Cardiac fibroblast (primary cell): ENCODE data around the gene MRPL21.
A peak's percentile ranks its signal among the peaks of the same experiment; 100 is the strongest.

Experiments used
- DNase-seq, 2 donors: peaks; one replicate each; pipeline versions ENCODE4 v3.0.0 to v3.0.0-alpha.2; 2010; ENCODE audit warnings: low read depth in 2 of 2
- H3K4me3 ChIP-seq, 2 donors: replicated peaks in 1 of 2; 1 replicate in 1 of 2; 2 replicates in 1 of 2; pipeline ENCODE4 v1.5.1; 2011; ENCODE audit warnings: low read depth in 2 of 2, low read length in 2 of 2, mild to moderate bottlenecking in 2 of 2, moderate library complexity in 1 of 2
- TF ChIP-seq, protein P1 (sequence below): IDR thresholded peaks from one replicate; pipeline ENCODE4 v1.5.1; 2011; ENCODE audit warnings: low read depth, mild to moderate bottlenecking, low read length, inconsistent platforms

The MRPL21 gene

DNA sequence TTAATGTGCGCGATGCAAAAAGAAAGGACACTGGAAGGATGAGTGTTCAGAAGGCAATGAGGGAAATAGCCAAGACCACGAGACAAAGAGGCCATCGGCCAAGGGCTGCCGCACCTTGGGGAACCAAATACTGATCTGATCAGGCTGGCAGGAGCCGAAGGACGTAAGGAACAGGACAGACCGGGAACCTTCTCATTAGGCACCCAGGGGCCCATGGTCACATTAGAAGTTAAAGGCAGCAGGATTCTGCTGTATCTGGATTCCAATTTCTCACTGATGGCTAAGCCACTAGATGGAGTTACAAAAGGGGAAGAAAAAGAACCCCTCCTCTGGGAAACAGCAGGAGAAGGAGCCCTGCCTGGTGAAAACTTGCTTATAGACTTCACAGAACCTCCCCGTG, 33.2 kb downstream of the MRPL21 start:
- TF ChIP-seq, protein P1, sequence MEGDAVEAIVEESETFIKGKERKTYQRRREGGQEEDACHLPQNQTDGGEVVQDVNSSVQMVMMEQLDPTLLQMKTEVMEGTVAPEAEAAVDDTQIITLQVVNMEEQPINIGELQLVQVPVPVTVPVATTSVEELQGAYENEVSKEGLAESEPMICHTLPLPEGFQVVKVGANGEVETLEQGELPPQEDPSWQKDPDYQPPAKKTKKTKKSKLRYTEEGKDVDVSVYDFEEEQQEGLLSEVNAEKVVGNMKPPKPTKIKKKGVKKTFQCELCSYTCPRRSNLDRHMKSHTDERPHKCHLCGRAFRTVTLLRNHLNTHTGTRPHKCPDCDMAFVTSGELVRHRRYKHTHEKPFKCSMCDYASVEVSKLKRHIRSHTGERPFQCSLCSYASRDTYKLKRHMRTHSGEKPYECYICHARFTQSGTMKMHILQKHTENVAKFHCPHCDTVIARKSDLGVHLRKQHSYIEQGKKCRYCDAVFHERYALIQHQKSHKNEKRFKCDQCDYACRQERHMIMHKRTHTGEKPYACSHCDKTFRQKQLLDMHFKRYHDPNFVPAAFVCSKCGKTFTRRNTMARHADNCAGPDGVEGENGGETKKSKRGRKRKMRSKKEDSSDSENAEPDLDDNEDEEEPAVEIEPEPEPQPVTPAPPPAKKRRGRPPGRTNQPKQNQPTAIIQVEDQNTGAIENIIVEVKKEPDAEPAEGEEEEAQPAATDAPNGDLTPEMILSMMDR = peak; percentile 1
- peak; percentile 19 to 24 for DNase-seq
- peak overlapping the region; percentile 46 to 60 for H3K4me3 ChIP-seq

DNA sequence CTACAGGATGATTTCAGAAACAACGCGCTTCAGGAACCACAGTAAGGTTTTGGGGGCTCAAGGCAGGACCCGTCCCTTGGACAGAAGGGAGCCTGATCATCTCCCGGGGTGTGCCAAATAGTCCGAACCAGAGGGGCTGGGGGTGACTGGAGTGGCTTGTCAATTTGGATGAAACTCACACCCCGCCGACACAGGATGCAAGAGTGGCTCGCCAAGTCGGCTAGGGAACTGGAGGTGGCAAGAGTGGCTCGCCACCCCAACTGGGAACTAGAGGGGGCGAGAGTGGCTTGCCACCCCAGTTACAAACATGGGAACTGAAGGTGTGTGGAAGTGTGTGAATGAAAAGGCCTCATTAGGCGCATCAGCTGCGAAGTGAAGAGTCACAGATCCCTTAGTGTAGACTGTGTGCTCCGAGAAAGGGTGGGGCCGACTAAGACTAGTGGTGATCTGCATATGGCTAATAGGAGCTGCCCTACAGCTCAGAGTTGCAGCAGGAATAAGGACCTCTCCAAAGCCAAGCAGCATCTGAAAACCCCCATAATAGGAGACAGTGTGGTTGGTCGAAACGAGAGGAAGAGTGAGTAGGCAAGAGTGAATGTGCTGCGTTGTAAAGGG, 35.3 kb downstream of the MRPL21 start:
- DNase-seq = no peak
- no peak overlapping the region for H3K4me3 ChIP-seq
- TF ChIP-seq, protein P1 = no peak

DNA sequence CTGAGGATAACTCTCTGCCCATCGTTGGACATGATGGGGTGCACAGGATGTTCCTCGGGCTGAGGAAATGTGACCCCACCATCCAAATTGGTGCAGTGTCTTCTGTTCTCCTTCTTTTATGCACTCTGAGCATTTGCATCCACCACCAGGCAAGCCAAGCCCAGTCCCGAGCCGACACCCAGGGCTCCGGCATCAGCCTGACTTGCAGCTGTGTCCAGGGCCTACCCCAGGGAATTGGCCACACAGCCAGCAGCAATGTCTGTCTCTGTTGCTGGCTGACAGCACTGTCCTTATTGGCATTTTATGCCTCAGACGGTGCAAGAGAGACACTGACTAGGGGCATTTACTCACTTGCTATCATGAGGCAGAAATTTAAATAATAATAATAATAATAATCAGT, 36.6 kb downstream of the MRPL21 start:
- H3K4me3 ChIP-seq = no peak overlapping the region
- no peak for DNase-seq
- TF ChIP-seq, protein P1 = no peak

DNA sequence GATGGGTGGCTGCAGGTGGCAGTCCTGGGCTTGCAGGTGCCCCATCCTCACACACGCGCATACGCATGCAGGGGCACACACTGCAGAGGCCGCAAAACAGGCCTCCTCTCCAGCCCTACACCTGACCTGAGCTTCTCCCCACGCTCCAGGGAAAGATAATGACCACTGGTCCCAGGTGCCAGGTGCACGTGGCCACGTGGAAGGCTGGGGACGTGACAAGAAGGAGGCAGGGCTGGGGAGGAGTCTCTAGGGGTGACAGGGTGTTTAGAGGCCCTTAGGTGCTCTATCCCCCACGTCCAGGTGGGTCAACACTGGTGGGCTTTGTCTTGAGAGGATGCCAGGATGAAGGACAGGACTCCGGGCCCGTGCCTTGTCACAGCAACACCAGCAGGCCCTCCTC, 38.4 kb downstream of the MRPL21 start:
- no peak for DNase-seq
- no peak overlapping the region for H3K4me3 ChIP-seq
- TF ChIP-seq, protein P1 = no peak

DNA sequence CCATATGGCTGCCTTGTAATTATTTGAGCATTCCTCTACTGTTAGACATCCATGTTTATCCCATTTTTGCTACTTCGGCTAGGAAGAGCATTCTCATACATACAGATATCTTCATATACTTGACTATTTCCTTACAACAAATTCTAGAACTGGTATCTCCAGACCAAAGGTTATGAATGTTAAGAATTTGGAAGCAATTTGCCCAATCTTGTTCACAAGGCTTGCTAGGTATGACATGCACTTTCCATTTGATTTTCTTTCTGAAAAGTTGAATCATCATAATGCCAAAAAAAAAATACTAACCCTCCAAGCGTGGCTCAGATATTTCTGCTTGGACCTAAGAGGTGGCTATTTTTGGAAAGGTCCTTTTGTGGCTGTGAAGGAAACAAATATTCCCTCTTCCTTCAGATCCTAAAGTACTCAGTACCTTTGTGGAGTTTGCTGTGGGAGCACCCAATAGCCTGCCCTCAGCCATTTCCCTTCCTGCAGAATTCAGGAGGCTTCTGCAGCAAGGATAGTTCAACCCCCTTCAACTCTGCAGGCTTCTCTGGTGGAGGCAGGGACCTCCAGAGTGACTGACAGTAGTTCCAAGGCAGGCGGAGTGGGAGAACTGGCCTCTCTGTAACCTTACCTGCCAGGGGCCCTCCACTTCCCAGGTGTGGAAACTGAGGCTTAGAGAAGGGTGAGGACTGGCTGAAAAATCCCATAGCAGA, 39.9 kb downstream of the MRPL21 start:
- TF ChIP-seq, protein P1 = no peak

DNA sequence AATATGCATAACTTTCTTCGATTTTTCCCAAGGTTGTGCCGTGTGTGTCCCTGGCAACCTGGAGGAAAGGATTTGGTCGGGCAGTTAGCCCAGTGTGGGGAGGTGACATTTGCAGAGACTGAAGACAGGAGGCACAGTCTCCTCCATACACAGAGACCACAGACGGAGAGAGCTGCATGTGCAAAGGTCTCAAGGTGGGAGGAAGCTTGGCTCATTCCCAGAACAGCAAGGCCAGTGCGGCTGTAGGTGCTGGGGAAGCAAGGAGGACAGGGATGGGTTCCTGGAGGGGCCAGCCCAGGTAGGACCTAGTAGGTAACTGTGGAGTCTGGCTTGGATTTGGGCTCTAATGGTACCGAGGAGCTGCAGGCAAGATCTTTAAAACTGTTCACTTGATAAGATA, 41.2 kb downstream of the MRPL21 start:
- no peak overlapping the region for H3K4me3 ChIP-seq
- TF ChIP-seq, protein P1 = no peak
- DNase-seq = no peak

More for the DNA sequence above, 39.9 kb downstream of the MRPL21 start:
- no peak overlapping the region for H3K4me3 ChIP-seq
- DNase-seq = no peak
